Upper lobe of right lung (tissue), 1 donor: ENCODE data around the gene VPS29. TPM values are rescaled to one million over a fixed set of nuclear protein-coding genes. Genes with fewer than 3 reads are reported as not detected.
"Not testable (repeated sequence)": the region's sequence is repeated elsewhere in the genome, so short reads cannot be mapped to it uniquely, and the experiment has no call there.

Experiments
- ATAC-seq: fragments of 200-7000 bp; cut with Tn5 transposase; one replicate; pipeline ENCODE4 v1.9.1; 2020; ENCODE audit warnings: mild to moderate bottlenecking, moderate library complexity
- DNase-seq: peaks from one replicate; pipeline ENCODE4 v3.0.0-alpha.2; 2020
- H3K27ac ChIP-seq: fragments of 200-600 bp; one replicate; pipeline ENCODE4 v1.8.0; 2022
- H3K27me3 ChIP-seq: fragments of 200-600 bp; one replicate; pipeline ENCODE4 v1.8.0; 2022; ENCODE audit warnings: mild to moderate bottlenecking
- H3K36me3 ChIP-seq: fragments of 200-600 bp; one replicate; pipeline ENCODE4 v1.8.0; 2022
- H3K4me1 ChIP-seq: fragments of 200-600 bp; one replicate; pipeline ENCODE4 v1.8.0; 2022
- H3K4me3 ChIP-seq: fragments of 200-600 bp; one replicate; pipeline ENCODE4 v1.8.0; 2022; ENCODE audit warnings: mild to moderate bottlenecking
- H3K9me3 ChIP-seq: fragments of 200-600 bp; one replicate; pipeline ENCODE4 v1.8.0; 2022
- intact Hi-C: fragments of 100-400 bp; cut with DNase I; formaldehyde crosslinking; loops from one replicate; pipeline ENCODE4 v1.11.0; 2022
- total RNA-seq: library from RNA; stranded (reverse); fragmentation: NEBNext Ultra II Directional; extraction: Animal tissue kit (Norgen Biotek cat#: 25700); gene quantifications from one replicate; pipeline ENCODE4 v1.2.1, GENCODE V29; 2021
- TF ChIP-seq, protein P1 (sequence below): fragments of 200-600 bp; IDR thresholded peaks from one replicate; pipeline ENCODE4 v1.8.0; 2022; ENCODE audit warnings: antibody characterized with exemption
- donor health status: DM: no; HTN: yes; CAD: no; lungs with severe emphysema.

VPS29 gene
- total RNA-seq, 1 donor from 2014 or later = 99.0 TPM

DNA sequence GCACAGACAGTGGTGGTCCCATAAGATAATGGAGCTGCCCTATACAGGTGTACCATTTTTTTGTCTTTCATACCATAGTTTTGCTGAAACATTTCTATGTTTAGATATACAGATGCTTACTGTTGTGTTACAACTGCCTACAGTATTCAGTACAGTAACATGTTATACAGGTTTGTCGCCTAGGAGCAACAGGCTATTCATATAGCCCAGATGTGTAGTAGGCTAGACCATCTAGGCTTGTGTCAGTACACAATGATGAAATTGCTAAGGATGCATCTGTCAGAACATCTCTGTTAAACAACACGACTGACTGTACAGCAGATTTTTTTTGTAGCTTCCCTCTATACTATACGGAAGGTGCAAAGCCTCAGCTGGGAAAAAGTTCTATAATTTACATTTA, 30.7 kb upstream of the VPS29 start:
- Histone ChIP-seq H3K4me1 (peaks cover under 1% of the 10 kb centered on the region), H3K9me3 (no peaks in the 10 kb centered on the region), H3K4me3 (no peak overlapping the region), H3K27me3 (no peaks in the 10 kb centered on the region), H3K36me3 (peaks cover 32% of the 10 kb centered on the region), H3K27ac (no peak overlapping the region)
- ATAC-seq (no peak), DNase-seq (no peak)
- intact Hi-C loops = no loop called here
- TF ChIP-seq, protein P1, sequence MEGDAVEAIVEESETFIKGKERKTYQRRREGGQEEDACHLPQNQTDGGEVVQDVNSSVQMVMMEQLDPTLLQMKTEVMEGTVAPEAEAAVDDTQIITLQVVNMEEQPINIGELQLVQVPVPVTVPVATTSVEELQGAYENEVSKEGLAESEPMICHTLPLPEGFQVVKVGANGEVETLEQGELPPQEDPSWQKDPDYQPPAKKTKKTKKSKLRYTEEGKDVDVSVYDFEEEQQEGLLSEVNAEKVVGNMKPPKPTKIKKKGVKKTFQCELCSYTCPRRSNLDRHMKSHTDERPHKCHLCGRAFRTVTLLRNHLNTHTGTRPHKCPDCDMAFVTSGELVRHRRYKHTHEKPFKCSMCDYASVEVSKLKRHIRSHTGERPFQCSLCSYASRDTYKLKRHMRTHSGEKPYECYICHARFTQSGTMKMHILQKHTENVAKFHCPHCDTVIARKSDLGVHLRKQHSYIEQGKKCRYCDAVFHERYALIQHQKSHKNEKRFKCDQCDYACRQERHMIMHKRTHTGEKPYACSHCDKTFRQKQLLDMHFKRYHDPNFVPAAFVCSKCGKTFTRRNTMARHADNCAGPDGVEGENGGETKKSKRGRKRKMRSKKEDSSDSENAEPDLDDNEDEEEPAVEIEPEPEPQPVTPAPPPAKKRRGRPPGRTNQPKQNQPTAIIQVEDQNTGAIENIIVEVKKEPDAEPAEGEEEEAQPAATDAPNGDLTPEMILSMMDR = no peak

DNA sequence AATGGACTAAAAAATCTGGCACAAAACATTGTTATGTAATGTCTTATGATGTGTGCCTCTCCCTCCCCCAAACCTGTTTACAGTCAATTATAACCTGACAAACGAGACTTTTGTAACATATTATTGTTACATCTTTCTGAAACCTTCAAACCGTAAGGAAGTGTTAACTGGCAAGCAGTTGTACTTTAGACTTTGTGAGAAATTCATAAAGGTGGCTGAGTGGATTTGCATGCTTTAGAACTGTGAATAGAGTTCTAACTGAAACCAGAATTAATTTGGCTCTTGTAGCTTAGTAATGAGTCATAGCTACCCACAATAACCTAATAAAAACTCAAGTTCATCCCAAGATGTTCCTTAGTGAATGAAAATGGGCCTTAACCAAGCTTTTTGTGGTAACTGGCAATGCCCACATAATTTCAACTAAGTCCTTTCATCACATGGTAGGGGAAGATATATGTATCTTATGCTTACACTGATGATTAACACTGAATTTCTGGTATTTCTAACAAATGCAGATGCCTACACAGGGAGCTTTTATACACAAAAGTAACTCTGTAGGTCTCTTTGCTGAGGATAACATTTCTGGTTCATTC, 29.9 kb upstream of the VPS29 start:
- no peak for ATAC-seq
- Histone ChIP-seq H3K4me3 (no peak overlapping the region), H3K36me3 (peaks cover 24% of the 10 kb centered on the region), H3K27ac (no peak overlapping the region), H3K27me3 (no peaks in the 10 kb centered on the region), H3K4me1 (no peaks in the 10 kb centered on the region), H3K9me3 (no peaks in the 10 kb centered on the region)
- DNase-seq = no peak
- TF ChIP-seq, protein P1 = no peak
- intact Hi-C loops = no loop called here

DNA sequence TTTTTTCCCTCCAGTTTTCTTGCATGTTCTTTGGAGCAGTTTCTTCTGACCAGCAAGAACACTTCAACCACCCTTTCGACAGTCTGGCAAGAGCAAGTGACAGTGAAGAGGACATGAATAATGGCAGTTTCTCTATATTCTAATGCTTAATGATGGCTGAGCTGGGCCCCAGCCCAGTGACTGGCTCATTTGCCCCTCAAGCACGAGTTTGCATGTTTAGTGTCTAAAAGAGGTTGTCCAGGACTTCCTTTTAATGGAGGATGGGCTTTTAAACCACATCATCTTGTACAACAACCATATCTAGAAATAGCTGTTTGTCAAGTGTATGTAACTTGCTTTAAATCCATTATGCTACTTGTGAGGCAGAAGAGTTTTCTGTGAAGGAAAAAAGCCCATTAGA, 28.6 kb upstream of the VPS29 start:
- H3K36me3 ChIP-seq = peaks cover 11% of the 10 kb centered on the region
- no peaks in the 10 kb centered on the region for H3K9me3 ChIP-seq
- ATAC-seq (no peak), DNase-seq (no peak)
- no peak overlapping the region for H3K27ac ChIP-seq
- TF ChIP-seq, protein P1 = no peak
- no peaks in the 10 kb centered on the region for H3K4me1 ChIP-seq
- H3K4me3 ChIP-seq = no peak overlapping the region
- intact Hi-C loops = no loop called here
- no peaks in the 10 kb centered on the region for H3K27me3 ChIP-seq

DNA sequence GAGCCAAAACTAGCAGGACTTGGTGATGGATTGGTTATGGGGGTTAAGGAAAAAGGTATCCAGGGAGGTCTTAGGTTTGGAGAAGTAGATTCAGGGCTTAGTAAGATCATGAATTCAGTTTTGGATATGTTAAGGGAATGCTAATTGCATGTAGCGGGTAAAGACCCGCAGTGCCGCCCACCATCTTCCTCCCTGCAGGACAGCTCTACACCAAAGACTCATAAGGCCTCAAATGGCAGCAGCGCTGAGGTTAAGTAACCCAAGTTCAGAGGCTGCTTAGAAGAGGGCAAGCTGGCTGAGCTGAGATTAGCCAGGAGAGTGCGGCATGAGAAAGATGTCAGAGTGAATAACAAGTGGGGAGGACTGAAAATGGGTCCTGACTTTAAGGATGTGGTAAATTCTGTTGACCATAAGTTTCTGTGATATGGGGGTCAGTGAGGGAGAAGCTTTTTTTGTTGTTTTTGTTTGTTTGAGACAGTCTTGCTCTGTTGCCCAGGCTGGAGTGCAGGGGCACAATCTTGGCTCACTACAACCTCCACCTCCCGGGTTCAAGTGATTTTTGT, 26.4 kb upstream of the VPS29 start:
- Histone ChIP-seq H3K9me3 (no peaks in the 10 kb centered on the region), H3K27me3 (no peaks in the 10 kb centered on the region), H3K27ac (no peak overlapping the region), H3K36me3 (peaks cover 6% of the 10 kb centered on the region), H3K4me1 (no peaks in the 10 kb centered on the region), H3K4me3 (no peak overlapping the region)
- no peak for DNase-seq
- TF ChIP-seq, protein P1 = no peak
- intact Hi-C loops = no loop called here
- no peak for ATAC-seq

DNA sequence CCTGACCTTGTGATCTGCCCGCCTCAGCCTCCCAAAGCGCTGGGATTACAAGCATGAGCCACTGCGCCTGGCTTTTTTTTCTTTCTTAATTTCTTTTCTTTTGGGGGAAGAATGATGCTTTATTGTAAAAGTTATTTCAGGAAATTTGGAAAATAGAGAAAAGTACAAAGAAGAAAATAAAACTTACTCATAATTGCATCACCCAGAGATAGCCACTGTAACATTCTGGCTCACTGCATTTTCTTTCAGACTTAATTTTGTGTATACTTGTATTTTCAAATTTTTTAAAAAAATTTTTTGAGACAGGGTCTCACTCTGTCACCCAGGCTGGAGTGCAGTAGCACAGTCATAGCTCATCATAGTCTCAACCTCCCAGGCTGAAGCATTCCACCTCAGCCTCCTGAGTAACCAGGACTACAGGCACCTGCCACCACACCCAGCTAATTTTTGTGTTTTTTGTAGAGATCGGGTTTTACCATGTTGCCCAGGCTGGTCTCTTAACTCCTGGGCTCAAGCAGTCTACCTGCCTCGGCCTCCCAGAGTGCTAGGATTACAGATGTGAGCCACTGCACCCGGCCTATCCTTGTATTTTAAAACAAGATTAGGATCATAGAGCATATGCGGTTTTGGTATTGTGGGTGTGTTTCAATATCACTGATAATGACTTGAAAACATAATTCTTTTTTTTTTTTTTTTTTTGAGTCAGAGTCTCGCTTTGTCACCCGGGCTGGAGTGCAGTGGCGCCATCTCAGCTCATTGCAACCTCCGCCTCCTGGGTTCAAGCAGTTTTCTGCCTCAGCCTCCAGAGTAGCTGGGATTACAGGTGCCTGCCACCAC, 19.2 kb upstream of the VPS29 start:
- ATAC-seq, intact Hi-C loops, H3K36me3 ChIP-seq, H3K27me3 ChIP-seq, H3K27ac ChIP-seq, H3K4me1 ChIP-seq, H3K4me3 ChIP-seq, H3K9me3 ChIP-seq, DNase-seq: not testable (repeated sequence)

DNA sequence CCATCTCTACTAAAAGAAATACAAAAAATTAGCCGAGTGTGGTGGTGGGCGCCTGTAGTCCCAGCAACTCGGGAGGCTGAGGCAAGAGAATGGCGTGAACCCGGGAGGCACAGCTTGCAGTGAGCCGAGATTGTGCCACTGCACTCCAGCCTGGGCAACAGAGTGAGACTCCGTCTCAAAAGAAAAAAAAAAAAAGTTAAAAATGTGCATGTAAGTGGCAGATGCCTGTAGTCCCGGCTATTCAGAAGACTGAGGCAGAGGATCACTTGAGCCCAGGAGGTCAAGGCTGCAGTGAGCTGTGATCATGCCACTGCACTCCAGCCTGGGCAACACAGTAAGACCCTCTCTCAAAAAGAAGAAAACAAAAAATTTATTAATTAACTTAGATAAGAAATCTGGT, 16.1 kb upstream of the VPS29 start:
- DNase-seq, intact Hi-C loops: not testable (repeated sequence)

More for the DNA sequence above, 16.1 kb upstream of the VPS29 start:
- H3K27ac ChIP-seq, H3K9me3 ChIP-seq, ATAC-seq, H3K4me3 ChIP-seq, H3K4me1 ChIP-seq, H3K36me3 ChIP-seq, H3K27me3 ChIP-seq: not testable (repeated sequence)
